ENCODE results near the gene PLGRKT.
"Not testable (repeated sequence)": the region's sequence is repeated elsewhere in the genome, so short reads cannot be mapped to it uniquely, and the experiment has no call there.

The PLGRKT gene

DNA sequence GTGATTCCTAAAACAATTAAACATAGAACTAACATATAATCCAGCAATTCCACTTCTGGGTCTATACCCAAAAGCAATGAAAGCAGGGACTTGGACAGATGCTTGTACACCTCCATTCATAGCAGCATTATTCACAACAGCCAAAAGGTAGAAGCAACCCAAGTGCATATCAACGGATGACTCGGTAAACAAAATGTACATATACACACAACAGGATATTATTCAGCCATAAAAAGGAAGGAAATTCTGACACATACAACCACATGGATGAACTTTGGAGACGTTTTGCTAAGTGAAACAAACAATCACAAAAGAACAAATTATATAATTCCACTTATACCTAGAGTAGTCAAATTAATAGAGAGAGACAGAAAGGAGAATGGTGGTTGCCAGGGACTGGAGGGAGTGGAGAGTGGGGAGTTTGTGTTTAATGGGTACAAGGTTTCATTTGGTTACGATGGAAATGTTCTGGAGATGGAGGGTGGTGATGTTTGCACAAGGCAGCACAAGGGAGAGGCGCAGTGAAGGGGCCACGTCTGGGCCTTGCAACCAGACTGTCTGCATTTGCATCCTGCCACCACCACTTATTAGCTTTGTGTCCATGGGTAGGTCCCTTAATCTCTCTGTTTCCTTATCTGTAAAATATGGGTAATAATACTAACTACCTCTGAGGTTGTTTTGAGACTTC is 61.8 kb downstream of the PLGRKT start:
- DNase-seq (ENCODE audit: low read depth in 2 of 2): no peak

DNA sequence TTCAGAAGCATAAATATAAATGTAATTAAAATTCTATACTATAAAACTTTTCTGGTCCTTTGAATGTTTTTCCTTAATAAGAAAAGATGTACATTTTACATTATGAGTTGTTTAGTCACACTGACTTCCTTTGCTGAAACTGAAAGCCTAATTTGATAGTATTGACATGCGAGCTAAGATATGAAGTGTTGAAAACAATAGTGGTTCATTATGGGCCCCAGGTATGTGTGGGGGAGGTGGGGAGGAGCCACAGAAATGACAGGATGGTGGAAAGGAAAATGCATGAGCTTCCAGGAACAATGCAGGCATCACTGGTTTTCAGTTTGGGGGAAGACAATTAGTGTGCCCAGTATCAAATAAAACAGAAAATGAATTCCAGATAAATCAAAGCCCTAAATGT is 62.6 kb downstream of the PLGRKT start:
- no peak for DNase-seq (ENCODE audit: low read depth in 2 of 2)

DNA sequence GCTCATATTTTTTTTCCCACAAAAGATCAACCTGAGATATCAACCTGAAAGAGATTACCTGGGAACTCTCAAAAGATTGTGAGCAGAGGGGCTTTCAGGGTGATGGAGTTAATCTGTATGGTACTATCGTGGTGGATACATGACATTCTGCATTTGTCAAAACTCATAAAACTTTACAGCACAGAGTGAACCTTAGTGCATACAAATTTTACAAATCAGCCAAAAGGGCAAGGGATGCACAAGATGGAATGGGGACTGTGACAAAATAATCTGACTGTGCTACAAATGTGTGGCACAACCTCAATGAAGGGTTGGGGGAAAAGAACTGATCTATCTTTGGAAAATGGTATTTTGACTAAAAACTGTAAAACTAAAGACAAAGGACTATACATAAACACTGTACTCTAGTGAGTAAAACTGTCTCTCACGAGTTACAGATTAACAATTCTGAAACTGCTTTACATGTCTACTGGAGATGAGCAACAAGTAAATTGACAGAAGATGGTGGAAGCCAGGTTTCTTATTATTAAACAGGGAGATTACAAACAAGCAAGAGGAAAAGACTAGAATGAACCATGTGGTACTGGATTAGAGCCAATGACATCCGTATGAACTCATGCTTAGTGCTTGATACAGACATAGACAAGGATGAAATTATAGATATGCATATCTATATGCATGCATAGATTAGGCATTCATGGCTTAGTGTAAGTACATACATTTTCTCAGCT is 73.3 kb downstream of the PLGRKT start:
- DNase-seq (ENCODE audit: low read depth in 2 of 2): no peak

DNA sequence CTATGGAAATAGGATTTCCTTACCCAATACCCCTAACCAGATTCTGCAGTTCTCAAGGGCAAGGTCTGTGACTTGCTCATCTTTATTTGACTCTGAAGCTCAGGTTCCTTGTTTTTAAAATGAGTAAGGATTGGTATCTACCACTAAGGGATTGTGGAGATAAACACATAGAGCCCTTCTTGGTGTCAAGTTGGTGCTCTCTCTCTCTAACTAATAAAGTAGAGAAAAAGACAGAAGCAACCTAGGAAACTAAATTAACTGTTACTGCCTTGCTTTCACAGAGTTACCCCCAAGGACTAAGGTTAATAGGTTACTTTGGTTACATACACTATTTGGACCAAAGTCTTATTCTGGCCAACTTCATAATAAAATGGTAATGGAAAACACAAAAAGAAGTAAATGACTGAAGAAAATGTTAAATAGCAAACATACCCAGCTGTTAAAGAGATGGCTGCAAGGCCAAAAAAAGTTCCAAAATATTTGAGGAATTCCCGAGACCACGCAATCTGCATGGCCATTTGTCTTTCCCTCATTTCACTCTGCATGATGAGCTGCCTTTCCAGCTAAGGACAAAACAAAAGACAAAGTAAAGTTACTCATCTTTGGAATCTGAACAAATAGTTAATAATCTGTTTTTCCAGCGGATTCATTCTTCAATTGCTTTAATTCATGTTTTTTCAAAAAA is 76.3 kb downstream of the PLGRKT start:
- no peak for DNase-seq (ENCODE audit: low read depth in 2 of 2)

DNA sequence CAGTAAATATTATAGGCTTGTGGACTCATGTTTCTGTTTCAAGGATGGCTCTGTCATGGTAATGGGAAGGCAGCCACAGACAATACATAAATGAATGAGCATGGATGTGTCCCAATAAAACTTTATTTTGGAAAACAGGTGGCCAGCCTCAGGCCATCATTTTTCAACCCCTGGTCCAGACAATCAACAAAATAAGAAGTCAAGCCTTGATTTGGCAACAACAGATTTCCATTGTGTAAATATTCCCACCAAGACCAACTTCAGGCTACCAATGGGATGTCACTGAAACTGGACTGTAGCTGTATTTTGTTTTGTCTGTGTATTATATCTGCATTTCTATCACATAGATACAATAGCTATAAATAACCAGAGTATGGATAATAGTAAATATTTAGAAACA is 77.4 kb downstream of the PLGRKT start:
- no peak for DNase-seq (ENCODE audit: low read depth in 2 of 2)

DNA sequence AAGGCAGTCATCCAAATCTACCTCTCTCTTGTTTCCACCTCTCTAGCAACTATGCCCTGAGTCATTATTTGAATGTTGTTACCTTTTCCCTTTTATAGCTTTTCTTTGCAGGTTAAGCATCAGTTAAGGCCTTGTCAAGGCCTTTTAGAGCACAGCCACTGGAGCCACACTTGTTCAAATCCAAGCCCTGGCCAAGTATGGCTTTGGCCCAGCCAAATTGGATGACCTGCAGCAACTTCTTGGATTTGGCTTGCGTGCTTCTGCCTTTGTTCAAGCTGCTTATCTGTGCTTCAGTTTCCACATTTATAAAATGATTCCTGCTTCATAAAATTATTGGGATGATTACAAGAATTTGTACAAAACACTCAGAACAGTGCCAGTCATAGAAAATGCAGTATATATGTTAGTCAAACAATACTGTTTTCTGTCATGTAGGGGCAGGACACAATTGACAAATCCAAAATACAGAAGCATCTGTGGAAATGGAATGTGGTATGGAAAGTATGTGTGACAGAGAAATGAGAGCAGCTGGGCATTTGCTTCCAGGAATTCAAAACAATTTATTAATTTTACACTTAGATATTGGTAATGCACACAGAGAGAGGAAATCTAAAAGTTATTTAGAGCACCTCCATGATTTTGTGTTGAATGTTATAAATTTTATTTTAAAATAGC is 80.2 kb downstream of the PLGRKT start:
- DNase-seq (ENCODE audit: low read depth in 2 of 2): no peak

DNA sequence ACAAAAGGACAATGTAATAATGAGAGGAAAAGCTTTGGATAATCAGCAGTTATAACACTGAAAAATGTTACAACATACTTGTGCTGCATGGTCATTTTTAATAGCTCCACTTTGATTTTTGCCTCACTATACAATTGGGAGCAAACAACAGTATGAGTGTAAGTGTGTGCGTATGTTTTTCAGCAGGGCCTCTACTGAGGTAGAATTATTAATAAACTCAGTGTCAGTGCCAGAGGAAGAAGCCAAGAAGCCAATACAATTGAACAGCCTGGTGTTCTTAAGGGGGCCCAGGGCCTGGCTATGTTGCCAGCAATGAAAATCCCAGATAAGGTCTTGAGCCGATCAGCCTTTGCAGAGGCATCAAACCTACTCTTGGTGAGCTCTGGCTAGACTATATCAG is 81.9 kb downstream of the PLGRKT start:
- no peak for DNase-seq (ENCODE audit: low read depth in 2 of 2)

DNA sequence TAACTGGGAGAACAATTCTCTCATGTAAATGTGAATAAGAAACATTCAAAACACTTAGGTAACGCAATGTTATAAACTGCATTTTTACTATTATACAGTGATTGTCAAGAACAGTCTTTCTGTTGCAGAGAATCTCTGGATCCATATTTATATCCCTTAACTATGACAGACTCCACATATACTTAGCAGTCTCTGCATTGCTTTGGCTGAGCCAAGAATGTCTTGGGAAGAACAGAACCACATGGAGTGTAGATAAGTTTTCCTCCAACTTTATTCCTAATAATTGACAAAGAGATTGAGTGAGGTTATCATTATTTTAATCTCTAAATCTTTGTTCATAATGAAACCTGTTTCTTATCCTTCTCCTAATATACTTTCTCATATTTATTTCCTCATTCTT is 82.5 kb downstream of the PLGRKT start:
- DNase-seq (ENCODE audit: low read depth in 2 of 2): no peak

DNA sequence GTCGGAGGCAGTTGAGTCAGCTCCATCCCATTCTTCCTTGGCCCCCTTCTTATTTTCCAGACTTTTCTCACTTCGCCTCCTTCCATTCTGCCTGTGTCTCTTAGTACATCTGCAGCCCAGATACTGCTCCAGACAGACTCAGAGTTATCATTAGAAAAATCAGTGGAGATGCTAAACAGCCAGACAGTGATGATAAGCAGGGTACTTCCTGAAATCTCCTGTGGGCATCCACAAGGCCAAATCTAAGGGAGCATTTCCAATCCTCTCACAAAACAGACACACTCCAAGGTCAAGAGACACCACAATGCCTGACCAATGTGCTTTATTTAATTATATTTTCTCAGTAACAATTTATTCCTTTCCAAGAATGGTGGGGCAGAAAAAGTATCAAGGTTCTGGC is 83.5 kb downstream of the PLGRKT start:
- DNase-seq (ENCODE audit: low read depth in 2 of 2): no peak

DNA sequence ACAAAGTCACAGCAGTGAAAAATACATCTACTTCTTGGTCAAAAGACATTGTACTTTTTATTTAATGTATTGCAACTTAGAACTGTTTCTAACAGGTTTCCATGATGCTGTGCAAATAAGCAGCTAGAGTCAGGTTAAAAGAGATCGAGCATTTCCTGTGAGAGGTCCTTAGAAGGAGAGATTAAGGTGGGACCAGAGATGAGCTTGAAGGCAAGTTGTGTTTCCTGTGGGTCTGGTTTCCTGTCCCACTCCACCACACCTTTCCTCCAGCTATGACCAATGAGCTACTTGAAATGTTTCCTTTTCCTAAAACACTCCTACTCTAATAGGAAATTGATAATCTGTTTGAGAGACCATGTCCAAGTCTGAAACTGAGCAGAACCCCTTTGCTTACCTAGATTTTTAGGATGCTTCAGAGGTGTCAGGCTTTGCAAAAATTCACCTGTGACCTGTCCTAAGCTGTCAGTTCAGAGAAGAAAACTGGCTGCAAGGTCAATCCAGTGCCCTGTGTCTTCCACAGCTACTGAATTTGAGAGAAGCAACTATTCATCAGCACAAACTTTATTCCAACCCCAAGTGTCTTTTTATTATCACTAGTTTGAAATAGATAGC is 85.0 kb downstream of the PLGRKT start:
- DNase-seq (ENCODE audit: low read depth in 2 of 2): no peak

DNA sequence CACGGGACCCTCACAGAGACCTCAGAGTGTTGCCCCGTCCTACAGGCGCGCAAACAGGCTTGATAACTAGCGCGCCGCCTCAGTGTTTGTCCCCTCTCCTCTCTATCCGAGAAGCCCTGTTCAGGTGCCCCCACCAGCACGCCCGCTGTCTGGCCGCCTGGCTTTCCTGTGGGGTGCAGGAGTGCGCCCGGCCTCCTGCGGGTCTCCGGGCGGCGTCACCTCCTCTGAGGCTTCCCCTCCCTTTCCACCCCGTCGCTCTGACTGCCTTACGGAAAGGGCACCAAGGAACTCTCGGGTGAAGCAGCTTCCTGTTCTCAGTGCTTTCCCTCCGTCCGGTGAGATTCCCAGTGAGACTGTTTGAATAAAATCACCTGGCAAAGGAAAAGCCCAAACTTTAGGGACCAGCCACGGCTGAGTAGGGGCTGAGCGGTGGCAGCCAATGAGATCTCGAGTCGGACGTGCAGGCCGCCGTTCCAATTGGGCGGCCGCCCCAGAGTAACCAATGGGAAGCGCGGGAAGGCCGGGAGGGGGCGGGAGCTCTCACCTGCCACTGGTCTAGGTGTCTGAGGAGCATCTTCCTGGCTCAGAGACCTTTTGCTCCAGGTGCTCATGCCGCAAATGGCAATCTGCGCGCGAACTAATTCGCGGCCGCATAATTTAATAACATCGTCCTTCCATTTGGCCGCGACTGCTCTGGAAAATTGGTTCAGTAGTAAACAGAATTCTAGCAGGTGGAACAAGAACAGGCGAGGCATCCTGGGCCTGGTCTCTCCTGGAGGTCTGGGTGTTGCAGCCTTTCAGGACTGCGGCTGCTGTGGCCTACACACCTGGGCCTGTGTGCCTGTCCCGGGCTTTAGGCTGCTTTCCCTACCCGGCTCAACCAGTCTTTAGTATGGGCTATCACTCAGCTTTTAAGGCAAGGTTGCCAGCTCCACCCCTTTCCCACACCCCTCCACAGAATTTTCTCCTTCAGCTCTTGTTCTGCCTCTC is 98.4 kb downstream of the PLGRKT start, which contains the start of gene RLN1:
Gene RLN1, minus strand, starts transcription at position 885 of the 990 bp plus-strand sequence. Its CDS starts 130 bp downstream, at position 755.
- DNase-seq (ENCODE audit: low read depth in 2 of 2): not testable (repeated sequence)

DNA sequence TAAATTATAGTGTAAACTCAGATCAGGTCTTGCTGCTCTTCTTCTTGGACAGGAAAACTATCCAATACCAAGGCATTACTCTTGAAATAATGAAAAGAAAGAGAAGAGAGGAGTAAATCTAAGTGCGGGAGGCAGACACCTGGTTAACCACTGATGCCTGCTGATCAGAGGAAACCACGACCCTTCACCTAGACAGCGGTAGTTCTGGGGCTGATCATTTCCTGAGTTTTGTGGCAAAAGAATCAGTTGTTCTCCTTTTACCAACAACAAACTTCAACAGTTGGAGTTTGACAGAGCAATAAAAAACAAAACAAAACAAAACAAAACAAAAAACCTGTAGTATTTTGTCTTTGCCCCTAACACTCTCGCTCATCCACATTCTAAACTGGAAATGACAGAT is 101.0 kb downstream of the PLGRKT start:
- DNase-seq (ENCODE audit: low read depth in 2 of 2): no peak

DNA sequence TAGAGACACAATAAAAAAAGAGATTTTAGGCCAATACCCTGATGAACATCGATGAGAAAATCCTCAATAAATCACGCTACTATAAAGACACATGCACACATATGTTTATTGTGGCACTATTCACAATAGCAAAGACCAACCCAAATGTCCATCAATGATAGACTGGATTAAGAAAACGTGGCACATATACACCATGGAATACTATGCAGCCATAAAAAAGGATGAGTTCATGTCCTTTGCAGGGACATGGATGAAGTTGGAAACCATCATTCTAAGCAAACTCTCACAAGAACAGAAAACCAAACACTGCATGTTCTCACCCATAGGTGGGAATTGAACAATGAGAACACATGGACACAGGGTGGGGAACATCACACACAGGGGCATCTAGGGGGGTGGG is 106.4 kb downstream of the PLGRKT start:
- DNase-seq (ENCODE audit: low read depth in 2 of 2): not testable (repeated sequence)

DNA sequence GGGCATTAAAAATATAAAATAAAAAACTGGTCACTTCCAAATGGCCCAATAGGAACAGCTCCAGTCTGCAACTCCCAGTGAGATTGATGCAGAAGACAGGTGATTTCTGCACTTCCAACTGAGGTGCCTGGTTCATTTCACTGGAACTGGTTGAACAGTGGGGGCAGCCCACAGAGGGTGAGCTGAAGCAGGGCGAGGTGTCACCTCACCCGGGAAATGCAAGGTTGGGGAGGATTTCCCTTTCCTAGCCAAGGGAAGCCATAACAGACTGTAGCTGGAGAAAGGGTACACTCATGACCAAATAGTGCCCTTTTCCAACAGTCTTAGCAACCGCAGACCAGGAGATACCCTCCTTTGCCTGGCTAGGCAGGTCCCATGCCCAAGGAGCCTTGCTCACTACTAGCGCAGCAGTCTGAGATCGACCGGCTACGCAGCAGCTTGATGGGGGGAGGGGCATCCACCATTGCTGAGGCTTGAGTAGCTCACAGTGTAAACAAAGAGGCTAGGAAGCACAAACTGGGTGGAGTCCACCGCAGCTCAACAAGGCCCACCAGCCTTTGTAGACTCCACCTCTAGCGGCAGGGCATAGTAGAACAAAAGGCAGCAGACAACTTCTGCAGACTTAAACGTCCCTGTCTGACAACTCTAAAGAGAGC is 110.7 kb downstream of the PLGRKT start:
- no peak for DNase-seq (ENCODE audit: low read depth in 2 of 2)

DNA sequence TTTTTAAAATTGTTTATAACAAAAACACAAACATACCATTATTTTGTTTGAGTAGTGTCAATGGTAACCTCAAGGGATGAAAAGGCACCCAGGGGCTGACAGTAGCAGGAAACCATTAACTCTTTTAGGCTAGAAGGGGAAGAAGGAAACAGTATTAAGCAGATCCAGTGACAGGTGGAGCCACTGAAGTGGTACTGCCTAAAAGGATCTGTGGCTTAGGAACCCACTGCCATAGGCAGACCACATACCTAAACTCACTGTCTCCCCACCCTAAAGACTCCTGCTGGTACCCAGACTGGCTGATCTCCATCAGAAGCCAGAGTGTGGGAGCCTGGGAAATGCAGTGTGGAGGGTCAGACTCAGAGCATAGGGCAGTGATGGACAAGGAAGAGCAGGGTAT is 111.5 kb downstream of the PLGRKT start:
- DNase-seq (ENCODE audit: low read depth in 2 of 2): no peak

DNA sequence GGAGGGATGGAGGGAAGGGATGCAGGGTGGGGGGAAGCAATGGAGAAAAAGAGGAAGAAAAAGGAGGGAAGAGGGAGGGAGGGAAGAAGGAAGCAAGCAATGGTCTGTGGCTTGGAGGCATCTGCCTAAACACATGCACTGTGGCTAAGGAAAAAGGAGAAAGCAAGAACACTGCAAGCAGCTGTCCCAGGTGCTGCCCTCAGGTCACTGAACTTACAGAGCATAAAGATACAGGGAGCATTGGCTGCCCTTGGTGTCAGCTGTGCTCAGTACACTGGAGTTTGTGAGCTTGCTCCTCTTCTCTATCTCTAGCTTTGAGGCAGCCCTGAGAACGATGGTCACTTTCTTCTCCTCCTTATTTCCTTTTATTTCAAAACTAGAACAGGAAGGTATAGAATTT is 116.1 kb downstream of the PLGRKT start:
- DNase-seq (ENCODE audit: low read depth in 2 of 2): not testable (repeated sequence)

DNA sequence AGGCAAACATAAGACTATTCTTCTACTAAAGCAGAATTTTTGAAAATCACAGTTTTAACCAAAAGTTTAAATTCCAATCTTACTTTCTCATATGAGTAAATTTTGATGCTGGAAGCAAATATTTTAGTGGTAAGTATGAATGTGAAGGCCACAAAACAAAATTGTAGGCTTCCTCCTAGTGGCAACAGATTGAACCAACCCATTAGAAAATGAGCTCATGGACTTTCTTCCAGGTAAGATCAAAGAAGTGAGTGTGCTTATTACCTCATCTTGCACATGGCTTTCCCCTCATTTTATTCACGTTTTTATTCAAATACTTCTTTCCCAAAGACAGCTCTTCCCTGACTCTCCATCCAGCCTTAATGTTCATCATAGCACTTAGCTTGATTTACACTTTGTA is 116.7 kb downstream of the PLGRKT start:
- DNase-seq (ENCODE audit: low read depth in 2 of 2): no peak

DNA sequence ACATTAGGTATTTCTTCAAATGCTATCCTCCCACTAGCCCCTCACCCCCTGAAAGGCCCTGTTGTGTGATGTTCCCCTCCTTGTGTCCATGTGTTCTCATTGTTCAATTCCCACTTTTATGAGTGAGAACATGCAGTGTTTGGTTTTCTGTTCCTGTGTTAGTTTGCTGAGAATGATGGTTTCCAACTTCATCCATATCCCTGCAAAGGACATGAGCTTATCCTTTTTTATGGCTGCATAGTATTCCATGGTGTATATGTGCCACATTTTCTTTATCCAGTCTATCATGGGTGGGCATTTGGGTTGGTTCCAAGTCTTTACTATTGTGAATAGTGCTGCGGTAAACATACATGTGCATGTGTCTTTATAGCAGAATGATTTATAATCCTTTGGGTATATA is 121.3 kb downstream of the PLGRKT start:
- not testable (repeated sequence) for DNase-seq (ENCODE audit: low read depth in 2 of 2)

DNA sequence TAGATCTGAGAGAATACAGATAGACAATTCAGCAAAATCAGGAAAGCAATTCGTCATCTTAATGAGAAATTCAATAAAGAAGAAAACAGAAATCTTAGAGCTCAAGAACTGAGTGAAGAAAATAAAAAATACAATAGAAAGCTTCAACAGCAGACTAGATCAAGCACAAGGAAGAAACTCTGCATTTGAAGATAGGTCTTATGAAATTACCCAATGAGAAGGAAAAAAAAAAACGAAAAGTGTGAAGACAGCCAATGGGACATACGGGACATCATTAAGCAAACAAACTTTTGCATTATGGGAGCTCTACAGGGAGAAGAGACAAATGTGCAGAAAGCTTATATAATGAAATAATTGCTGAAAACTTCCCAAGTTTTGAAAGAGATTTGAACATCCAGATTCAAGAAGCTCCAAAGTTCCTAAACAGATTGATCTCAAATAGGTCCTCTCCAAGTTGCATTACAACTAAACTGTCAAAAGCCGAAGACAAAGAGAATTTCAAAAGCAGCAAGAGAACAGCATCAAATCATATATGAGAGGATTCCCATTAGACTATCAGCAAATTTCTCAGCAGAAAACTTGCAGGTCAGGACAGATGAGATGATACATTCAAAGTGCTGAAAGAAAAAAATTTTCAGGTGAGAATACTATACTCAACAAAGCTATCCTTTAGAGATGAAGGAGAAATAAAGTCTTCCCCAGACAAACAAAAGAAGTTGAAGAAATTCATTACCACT is 122.4 kb downstream of the PLGRKT start:
- DNase-seq (ENCODE audit: low read depth in 2 of 2): no peak

All from fibroblast of skin of left quadriceps (primary cell).